Naive thymus-derived CD4-positive, alpha-beta T cell (primary cell): ENCODE data around the gene ADAMTS15. TPM values are rescaled to one million over a fixed set of nuclear protein-coding genes. Genes with fewer than 3 reads are reported as not detected.

Source experiments
- ATAC-seq: fragments of 150-1000 bp; cut with Tn5 transposase; 2 replicates; pipeline ENCODE4 v1.10.0; 2021; ENCODE audit warnings: mild to moderate bottlenecking, moderate library complexity
- CTCF ChIA-PET: fragments of 350-600 bp; sonication (Branson Sonifier 250); formaldehyde crosslinking; loops from one replicate; lab custom pipeline; 2021; ENCODE audit warnings: antibody characterized with exemption; lab: Charles Lee
- POLR2A ChIA-PET: fragments of 350-600 bp; sonication (Branson Sonifier 250); formaldehyde crosslinking; loops from one replicate; lab custom pipeline; 2021; ENCODE audit warnings: antibody characterized with exemption, inconsistent platforms; lab: Charles Lee
- DNase-seq, 9 donors: peaks; one replicate each; pipeline versions ENCODE4 v3.0.0 to v3.0.0-alpha.2; 2020 to 2022; ENCODE audit warnings: mixed read lengths in 1 of 9
- H3K27ac ChIP-seq: one replicate; pipeline ENCODE4 v1.7.0; 2013; ENCODE audit warnings: mild to moderate bottlenecking, low read depth, low read length, moderate library complexity
- H3K27me3 ChIP-seq, 2 donors: one replicate each; pipeline ENCODE4 v1.7.0; 2013; ENCODE audit warnings: low read length in 2 of 2, mild to moderate bottlenecking in 2 of 2, moderate library complexity in 2 of 2; ENCODE audit not compliant: control insufficient read depth in 2 of 2, insufficient read depth in 2 of 2
- H3K36me3 ChIP-seq, 3 experiments: 1 replicate in 2 of 3; 2 replicates in 1 of 3; pipeline ENCODE4 v1.7.0; 2013; ENCODE audit warnings: low read length in 3 of 3, mild to moderate bottlenecking in 3 of 3, moderate library complexity in 1 of 3; ENCODE audit not compliant: insufficient read depth in 3 of 3, control insufficient read depth in 2 of 3
- H3K4me1 ChIP-seq, 2 donors: one replicate each; pipeline ENCODE4 v1.7.0; 2013; ENCODE audit warnings: low read length in 2 of 2, mild to moderate bottlenecking in 2 of 2, moderate library complexity in 1 of 2; ENCODE audit not compliant: control insufficient read depth in 2 of 2, insufficient read depth in 2 of 2
- H3K4me3 ChIP-seq: 2 replicates; pipeline ENCODE4 v1.7.0; 2013; ENCODE audit warnings: mild to moderate bottlenecking, low read length
- H3K9me3 ChIP-seq, 3 experiments: 1 replicate in 2 of 3; 2 replicates in 1 of 3; pipeline ENCODE4 v1.7.0; 2013; ENCODE audit warnings: low read length in 3 of 3; ENCODE audit not compliant: control insufficient read depth in 2 of 3
- H3K27ac Mint-ChIP-seq, 9 donors: one replicate each; pipeline ENCODE4 v1.8.0; 2020 to 2022; ENCODE audit warnings: mixed read lengths in 9 of 9, mild to moderate bottlenecking in 8 of 9, moderate library complexity in 5 of 9, inconsistent platforms in 2 of 9
- H3K27me3 Mint-ChIP-seq, 5 donors: one replicate each; pipeline ENCODE4 v1.8.0; 2021 to 2022; ENCODE audit warnings: mixed read lengths in 5 of 5, mild to moderate bottlenecking in 1 of 5
- H3K36me3 Mint-ChIP-seq, 5 donors: one replicate each; pipeline ENCODE4 v1.8.0; 2020 to 2022; ENCODE audit warnings: mixed read lengths in 5 of 5, mild to moderate bottlenecking in 3 of 5, inconsistent platforms in 1 of 5
- H3K4me1 Mint-ChIP-seq, 7 donors: one replicate each; pipeline ENCODE4 v1.8.0; 2020 to 2022; ENCODE audit warnings: mixed read lengths in 7 of 7, mild to moderate bottlenecking in 3 of 7, inconsistent platforms in 1 of 7
- H3K4me3 Mint-ChIP-seq, 10 donors: one replicate each; pipeline ENCODE4 v1.8.0; 2020 to 2022; ENCODE audit warnings: mild to moderate bottlenecking in 10 of 10, mixed read lengths in 10 of 10, moderate library complexity in 6 of 10, inconsistent platforms in 2 of 10
- H3K9me3 Mint-ChIP-seq, 11 donors: one replicate each; pipeline ENCODE4 v1.8.0; 2020 to 2022; ENCODE audit warnings: mixed read lengths in 11 of 11, mild to moderate bottlenecking in 4 of 11, inconsistent platforms in 1 of 11, moderate library complexity in 1 of 11
- intact Hi-C, 2 donors: fragments of 100-400 bp; cut with micrococcal nuclease; formaldehyde crosslinking; loops; one replicate each; pipeline ENCODE4 v1.15.1; 2023
- polyA plus RNA-seq, 2 donors: library from polyadenylated mRNA; unstranded; fragments of 300-500 nt; fragmentation: Illumina TruSeq; gene quantifications; one replicate each; pipeline ENCODE4 v1.2.3, GENCODE V29; 2021
- total RNA-seq, 6 experiments: library from RNA in 5 of 6; stranded (reverse) in 5 of 6; gene quantifications; 1 replicate in 5 of 6; 2 replicates in 1 of 6; pipeline ENCODE4 v1.2.3 and lab custom pipeline; 2021 to 2026

The ADAMTS15 gene
- total and polyA plus RNA-seq, 7 experiments from 2014 or later: 0.12 TPM; not detected in 6

- H3K4me3 Mint-ChIP-seq: no peak overlapping the region
- no peaks in the 10 kb centered on the region for H3K36me3 Mint-ChIP-seq
- ChIA-PET POLR2A (no interaction called here), CTCF (no interaction called here)
- H3K36me3 ChIP-seq: no peaks in the 10 kb centered on the region
- ATAC-seq (no peak), DNase-seq (no peak)
- H3K27me3 Mint-ChIP-seq: peaks cover 45 to 63% (median 51%) of the 10 kb centered on the region in 5 donors
- no peaks in the 10 kb centered on the region for H3K9me3 ChIP-seq
- H3K27me3 ChIP-seq: no peaks in the 10 kb centered on the region
- no peak overlapping the region for H3K27ac Mint-ChIP-seq
- intact Hi-C loops: no loop called here
- H3K4me1 ChIP-seq: no peaks in the 10 kb centered on the region
- H3K4me3 ChIP-seq: no peak overlapping the region
- peaks cover 9 to 18% (median 12%) of the 10 kb centered on the region in 7 donors for H3K4me1 Mint-ChIP-seq
- H3K27ac ChIP-seq: no peak overlapping the region
- no peaks in the 10 kb centered on the region for H3K9me3 Mint-ChIP-seq
These were observed 23.8 kb upstream of the ADAMTS15 start for GRCh38 chr11:130424613-130425140.

GRCh38 chr11:130425156-130425555 is 23.3 kb upstream of the ADAMTS15 start:
- Mint-ChIP-seq H3K27me3 (peaks cover 50 to 68% (median 54%) of the 10 kb centered on the region in 5 donors), H3K27ac (no peak overlapping the region), H3K36me3 (no peaks in the 10 kb centered on the region), H3K4me3 (no peak overlapping the region), H3K4me1 (peaks cover 9 to 18% (median 12%) of the 10 kb centered on the region in 7 donors), H3K9me3 (no peaks in the 10 kb centered on the region)
- intact Hi-C loops: no loop called here
- POLR2A ChIA-PET: no interaction called here
- Histone ChIP-seq H3K27me3 (no peaks in the 10 kb centered on the region), H3K4me1 (no peaks in the 10 kb centered on the region), H3K27ac (no peak overlapping the region), H3K36me3 (no peaks in the 10 kb centered on the region), H3K9me3 (no peaks in the 10 kb centered on the region), H3K4me3 (no peak overlapping the region)
- no peak for DNase-seq
- CTCF ChIA-PET: interaction anchor here (0.8 kb wide), 1 partner anchor 469 kb away, joined by 3 read pairs; no protein-coding TSS in a partner anchor
- no peak for ATAC-seq

GRCh38 chr11:130426223-130426836 is 22.1 kb upstream of the ADAMTS15 start:
- no peak overlapping the region for H3K27ac Mint-ChIP-seq
- no peaks in the 10 kb centered on the region for H3K9me3 ChIP-seq
- ATAC-seq: no peak
- ChIA-PET CTCF (no interaction called here), POLR2A (no interaction called here)
- intact Hi-C loops: no loop called here
- H3K4me1 ChIP-seq: no peaks in the 10 kb centered on the region
- peaks cover 9 to 18% (median 12%) of the 10 kb centered on the region in 7 donors for H3K4me1 Mint-ChIP-seq
- H3K4me3 Mint-ChIP-seq: peak overlapping the region in 1 of 10 donors; percentile 78
- H3K27ac ChIP-seq: no peak overlapping the region
- no peaks in the 10 kb centered on the region for H3K9me3 Mint-ChIP-seq
- H3K27me3 ChIP-seq: no peaks in the 10 kb centered on the region
- H3K27me3 Mint-ChIP-seq: peaks cover 61 to 73% (median 62%) of the 10 kb centered on the region in 5 donors
- no peak overlapping the region for H3K4me3 ChIP-seq
- no peaks in the 10 kb centered on the region for H3K36me3 Mint-ChIP-seq
- no peak for DNase-seq
- no peaks in the 10 kb centered on the region for H3K36me3 ChIP-seq

GRCh38 chr11:130426837-130427341 is 21.6 kb upstream of the ADAMTS15 start:
- Mint-ChIP-seq H3K4me1 (peaks cover 9 to 18% (median 12%) of the 10 kb centered on the region in 7 donors), H3K4me3 (peak overlapping the region in 5 of 10 donors; percentile 9 to 78 (median 20)), H3K27me3 (peaks cover 60 to 73% (median 63%) of the 10 kb centered on the region in 5 donors), H3K36me3 (no peaks in the 10 kb centered on the region), H3K9me3 (no peaks in the 10 kb centered on the region), H3K27ac (no peak overlapping the region)
- no peak overlapping the region for H3K4me3 ChIP-seq
- intact Hi-C loops: no loop called here
- no peak for ATAC-seq
- CTCF ChIA-PET: no interaction called here
- H3K27ac ChIP-seq: no peak overlapping the region
- H3K4me1 ChIP-seq: no peaks in the 10 kb centered on the region
- H3K27me3 ChIP-seq: no peaks in the 10 kb centered on the region
- H3K9me3 ChIP-seq: no peaks in the 10 kb centered on the region
- no peak for DNase-seq
- no peaks in the 10 kb centered on the region for H3K36me3 ChIP-seq
- POLR2A ChIA-PET: no interaction called here

- Histone ChIP-seq H3K36me3 (no peaks in the 10 kb centered on the region), H3K27ac (no peak overlapping the region), H3K9me3 (no peaks in the 10 kb centered on the region), H3K27me3 (no peaks in the 10 kb centered on the region), H3K4me1 (no peaks in the 10 kb centered on the region), H3K4me3 (no peak overlapping the region)
- no peak for ATAC-seq
- H3K27me3 Mint-ChIP-seq: peaks cover 60 to 73% (median 63%) of the 10 kb centered on the region in 5 donors
- intact Hi-C loops: no loop called here
- peaks cover 9 to 18% (median 12%) of the 10 kb centered on the region in 7 donors for H3K4me1 Mint-ChIP-seq
- H3K36me3 Mint-ChIP-seq: no peaks in the 10 kb centered on the region
- ChIA-PET CTCF (no interaction called here), POLR2A (no interaction called here)
- DNase-seq: no peak
- H3K27ac Mint-ChIP-seq: no peak overlapping the region
- no peaks in the 10 kb centered on the region for H3K9me3 Mint-ChIP-seq
- peak overlapping the region in 1 of 10 donors; percentile 78 for H3K4me3 Mint-ChIP-seq
These were observed 20.7 kb upstream of the ADAMTS15 start for GRCh38 chr11:130427581-130428315.

- Mint-ChIP-seq H3K9me3 (no peaks in the 10 kb centered on the region), H3K4me1 (peaks cover 9 to 18% (median 12%) of the 10 kb centered on the region in 7 donors), H3K27me3 (peaks cover 55 to 67% (median 59%) of the 10 kb centered on the region in 5 donors), H3K4me3 (peak within 1 kb of the TSS in 8 of 10 donors; percentile 32 to 78 (median 56)), H3K27ac (no peak within 1 kb of the TSS), H3K36me3 (no peaks in the 10 kb centered on the region)
- DNase-seq (no peak), ATAC-seq (no peak)
- no peaks in the 10 kb centered on the region for H3K36me3 ChIP-seq
- CTCF ChIA-PET: no interaction called here
- H3K27me3 ChIP-seq: no peaks in the 10 kb centered on the region
- POLR2A ChIA-PET: no interaction called here
- no peaks in the 10 kb centered on the region for H3K9me3 ChIP-seq
- no peak within 1 kb of the TSS for H3K27ac ChIP-seq
- intact Hi-C loops: no loop called here
- H3K4me1 ChIP-seq: no peaks in the 10 kb centered on the region
- no peak within 1 kb of the TSS for H3K4me3 ChIP-seq
These were observed 19.9 kb upstream of the ADAMTS15 start, which contains the start of gene ADAMTS8 for GRCh38 chr11:130428316-130429119. ADAMTS8 (minus strand) TSS chr11:130428609; CDS start chr11:130428286, 323 bp downstream.
